ENCODE measurements around the gene URI1.

GRCh38 chr19:29945433-29945832 lies 3.4 kb downstream of the URI1 start:
- TF ChIP-seq, protein P1, sequence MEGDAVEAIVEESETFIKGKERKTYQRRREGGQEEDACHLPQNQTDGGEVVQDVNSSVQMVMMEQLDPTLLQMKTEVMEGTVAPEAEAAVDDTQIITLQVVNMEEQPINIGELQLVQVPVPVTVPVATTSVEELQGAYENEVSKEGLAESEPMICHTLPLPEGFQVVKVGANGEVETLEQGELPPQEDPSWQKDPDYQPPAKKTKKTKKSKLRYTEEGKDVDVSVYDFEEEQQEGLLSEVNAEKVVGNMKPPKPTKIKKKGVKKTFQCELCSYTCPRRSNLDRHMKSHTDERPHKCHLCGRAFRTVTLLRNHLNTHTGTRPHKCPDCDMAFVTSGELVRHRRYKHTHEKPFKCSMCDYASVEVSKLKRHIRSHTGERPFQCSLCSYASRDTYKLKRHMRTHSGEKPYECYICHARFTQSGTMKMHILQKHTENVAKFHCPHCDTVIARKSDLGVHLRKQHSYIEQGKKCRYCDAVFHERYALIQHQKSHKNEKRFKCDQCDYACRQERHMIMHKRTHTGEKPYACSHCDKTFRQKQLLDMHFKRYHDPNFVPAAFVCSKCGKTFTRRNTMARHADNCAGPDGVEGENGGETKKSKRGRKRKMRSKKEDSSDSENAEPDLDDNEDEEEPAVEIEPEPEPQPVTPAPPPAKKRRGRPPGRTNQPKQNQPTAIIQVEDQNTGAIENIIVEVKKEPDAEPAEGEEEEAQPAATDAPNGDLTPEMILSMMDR (conservative IDR thresholded peaks at IDR 0.05) = no peak
- no peak for TF ChIP-seq EZH2 (IDR thresholded peaks at IDR 0.05; ENCODE audit: low read depth)

All from PC-9 (cell line).